GM18526 (cell line): ENCODE data around the gene C1QTNF6.
A peak's percentile ranks its signal among the peaks of the same experiment; 100 is the strongest.

Experiments used
- POLR2A ChIP-seq: IDR thresholded peaks from 3 replicates; pipeline ENCODE4 v1.6.1; 2011; ENCODE audit not compliant: insufficient read length; ENCODE audit errors: extremely low read depth

The C1QTNF6 gene

DNA sequence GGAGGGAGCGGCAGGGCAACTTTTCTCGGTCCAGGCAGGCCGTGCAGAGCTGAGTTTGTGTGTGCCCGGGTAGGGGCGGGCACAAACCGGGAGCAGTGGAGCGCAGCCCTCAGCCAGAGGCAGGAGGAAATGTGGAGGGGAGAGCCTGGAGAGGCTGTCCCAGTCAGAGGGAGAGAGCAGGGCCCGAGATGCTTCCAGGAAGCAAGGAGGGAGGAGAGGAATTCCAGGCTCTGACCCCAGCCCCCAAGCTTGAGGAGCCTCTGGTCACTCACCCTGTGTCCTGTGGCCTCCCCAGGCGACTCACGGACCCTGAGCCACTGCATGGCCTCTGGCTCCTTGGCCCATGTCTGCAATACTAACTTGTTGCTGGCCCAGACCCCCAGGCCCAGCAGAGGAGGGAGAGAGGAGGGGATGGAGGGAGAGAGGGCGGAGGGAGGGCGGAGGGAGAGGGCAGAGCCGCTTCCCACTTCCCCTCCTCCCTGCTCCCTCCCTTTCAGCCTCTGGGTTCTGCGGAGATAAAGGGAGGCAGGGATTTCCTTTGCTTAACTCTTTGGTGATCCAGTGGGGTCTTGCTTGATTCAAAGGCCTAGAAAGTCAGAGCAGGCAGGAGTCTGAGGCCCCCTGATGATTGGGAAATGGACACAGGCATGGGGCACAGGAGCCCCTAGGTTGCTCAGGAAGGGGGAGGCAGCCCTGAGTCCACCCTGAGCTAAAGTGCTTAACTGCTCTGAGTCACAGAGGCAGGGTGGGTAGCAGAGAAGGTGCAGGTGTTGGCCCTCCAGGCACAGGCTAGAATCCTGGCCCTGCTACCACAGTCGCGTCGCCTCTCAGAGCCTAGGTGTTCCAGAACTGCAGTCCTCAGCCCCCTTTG, at the start of gene C1QTNF6:
TSS of gene C1QTNF6 (minus strand) at position 357 of the 871 bp plus-strand sequence. CDS start at position 323, 34 bp downstream.
- TF ChIP-seq POLR2A: no peak

DNA sequence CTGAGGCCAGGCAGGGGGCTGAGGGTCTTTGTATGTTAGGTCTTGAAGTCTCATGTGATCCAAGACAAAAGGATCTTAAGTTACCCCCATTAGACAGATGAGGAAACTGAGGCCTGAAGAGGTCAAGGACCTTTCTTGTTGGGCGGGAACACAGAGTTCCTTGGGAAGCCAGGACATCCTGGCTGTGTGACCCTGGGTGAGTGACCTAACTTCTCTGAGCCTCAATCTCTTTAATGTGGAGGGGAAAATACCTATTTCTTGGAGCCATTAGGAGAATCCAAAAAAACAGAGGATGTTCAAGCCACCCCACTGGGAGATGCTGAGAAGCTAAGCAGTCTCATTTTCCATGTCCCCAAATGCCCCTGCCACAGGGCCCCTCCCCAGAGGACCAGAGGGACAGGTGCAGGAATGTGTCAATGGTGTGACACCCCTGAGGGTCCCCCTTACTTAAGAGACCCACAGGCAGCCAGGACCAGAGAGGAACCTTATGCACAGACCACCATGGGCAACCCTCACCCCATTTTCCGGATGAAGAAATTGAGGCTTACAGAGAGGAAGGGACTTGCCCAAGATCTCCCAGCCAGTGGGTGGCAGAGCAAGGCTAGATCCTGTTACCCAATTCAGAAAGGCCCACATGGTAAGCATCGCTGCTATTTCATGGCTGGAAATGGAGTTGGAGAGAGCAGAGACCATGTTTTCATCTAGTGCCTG, 48.0 kb upstream of the C1QTNF6 start:
- no peak for TF ChIP-seq POLR2A

DNA sequence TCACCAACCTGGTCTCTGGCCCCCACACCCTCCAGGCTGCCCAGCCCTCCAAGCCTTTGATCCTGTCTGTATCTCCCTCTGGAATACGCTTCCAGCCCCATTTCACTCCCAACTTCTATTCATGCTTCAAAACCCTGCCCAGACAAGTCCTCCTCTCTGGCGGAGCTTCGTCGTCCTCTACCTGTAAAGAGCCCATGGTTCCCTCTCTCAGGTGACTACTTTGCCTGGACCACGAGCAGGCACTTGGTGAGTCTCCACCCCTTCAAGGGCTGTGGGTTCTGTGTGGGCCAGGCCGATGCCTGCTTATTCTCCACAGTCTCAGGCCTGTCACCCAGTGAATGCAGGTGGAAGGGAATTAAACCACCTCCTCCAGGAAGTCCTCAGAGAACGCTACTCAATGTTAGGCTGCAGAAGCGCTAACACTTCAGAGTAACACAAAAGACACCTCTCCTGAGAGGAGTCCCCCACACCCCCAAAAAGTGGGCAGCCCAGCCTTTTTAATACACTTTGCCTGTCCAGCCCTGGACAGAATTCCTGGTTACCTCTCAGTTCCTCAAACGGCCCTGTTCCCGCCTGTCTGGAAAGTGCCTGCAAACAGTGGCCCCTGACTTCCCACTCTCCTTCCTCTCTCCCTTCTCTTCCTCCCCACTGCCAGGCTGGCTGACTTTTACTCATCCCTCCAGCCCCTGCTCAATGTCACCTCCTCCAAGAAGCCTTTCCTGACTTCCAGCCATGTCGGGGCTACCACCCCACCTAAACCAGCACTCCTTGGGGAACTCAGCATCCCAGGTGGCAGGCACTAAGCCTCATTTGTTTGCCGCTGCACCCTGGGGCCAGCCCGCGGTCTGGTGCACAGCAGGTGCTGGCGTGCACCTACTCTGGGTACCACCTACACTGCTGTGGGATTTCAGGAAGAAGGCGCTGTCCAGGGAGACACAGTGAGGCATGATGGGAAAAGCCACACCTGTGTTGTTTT, 47.0 kb upstream of the C1QTNF6 start:
- no peak for TF ChIP-seq POLR2A

DNA sequence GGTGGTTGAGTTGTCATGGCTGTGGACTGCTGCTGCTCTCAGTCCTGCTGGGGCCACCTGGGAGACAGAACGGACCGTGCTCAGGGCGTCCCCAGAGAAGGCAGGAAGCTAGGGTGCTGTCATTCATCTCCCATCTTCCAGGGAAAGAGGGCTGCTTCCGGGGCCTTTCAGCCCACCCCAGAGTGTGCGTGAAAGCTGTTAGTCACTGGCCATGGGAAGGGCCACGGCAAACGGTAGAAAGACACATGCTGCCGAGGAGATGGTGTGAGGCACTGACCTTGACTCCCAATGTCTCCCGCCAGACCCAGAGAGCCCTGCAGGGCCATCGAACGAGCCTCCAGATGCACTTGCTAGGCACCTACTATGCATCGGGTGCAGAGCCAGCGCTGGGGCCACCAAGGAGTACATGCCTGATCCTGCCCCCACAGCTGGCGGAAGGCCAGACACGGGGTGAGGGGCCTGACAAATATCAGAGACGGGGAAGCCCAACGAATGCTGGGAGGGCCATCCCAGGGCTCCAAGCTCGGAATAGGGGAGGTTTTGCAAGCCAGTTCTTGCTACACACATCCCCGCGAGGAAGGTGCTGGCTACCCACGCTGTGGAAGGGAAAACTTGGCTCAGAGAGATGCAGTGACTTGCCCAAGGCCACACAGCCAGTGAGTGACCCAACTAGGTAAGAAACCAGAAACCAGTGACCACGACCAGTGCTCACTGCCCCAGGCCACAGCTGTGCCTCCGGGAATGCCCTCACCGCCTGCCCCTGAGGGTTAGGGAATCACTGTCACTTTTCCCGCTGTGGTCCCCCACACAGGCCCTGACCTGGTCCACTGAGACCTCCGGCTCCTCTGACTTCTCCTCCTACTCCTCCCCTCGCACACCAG, 45.9 kb upstream of the C1QTNF6 start:
- no peak for TF ChIP-seq POLR2A

DNA sequence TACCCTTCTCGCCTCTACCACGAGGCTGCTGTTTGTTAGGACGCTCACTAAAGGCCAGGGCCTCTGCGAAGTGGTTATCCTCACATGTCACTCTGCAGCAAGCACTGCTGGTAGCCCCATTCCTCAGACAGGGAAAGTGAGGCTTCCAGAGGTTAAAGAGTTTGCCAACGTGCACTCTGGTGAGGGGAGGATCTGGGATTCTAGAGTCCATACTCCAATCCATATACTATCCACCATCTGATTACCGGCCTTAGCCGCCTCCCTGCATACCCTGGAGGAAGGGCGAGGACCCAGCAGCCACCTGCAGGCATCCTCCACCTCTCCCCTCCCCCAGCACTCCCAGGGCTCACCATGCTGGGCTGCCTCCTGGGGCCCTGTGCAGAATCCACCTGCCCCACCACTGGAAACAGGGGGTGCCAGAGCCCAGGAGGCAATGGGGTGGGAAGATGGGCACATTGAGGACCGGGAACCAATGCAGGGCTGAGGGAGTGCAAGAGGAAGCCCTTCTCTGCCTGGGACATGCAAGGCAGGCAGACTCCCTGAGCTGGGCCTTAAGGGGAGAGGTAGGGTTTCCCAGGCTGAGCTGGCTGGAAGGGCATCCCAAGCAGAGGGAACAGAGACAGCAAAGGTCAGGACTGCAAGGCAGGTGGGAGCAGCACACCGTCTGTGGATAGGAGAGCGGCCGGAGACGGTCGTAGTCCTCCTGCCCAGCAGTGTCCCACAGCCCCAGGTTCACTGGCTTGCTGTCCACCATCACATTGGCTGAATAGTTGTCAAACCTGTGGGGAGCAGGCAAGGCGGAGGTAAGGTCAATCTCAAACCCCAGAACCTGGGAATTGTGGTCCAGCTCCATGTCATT, 44.3 kb upstream of the C1QTNF6 start:
- peak; percentile 30 for TF ChIP-seq POLR2A

DNA sequence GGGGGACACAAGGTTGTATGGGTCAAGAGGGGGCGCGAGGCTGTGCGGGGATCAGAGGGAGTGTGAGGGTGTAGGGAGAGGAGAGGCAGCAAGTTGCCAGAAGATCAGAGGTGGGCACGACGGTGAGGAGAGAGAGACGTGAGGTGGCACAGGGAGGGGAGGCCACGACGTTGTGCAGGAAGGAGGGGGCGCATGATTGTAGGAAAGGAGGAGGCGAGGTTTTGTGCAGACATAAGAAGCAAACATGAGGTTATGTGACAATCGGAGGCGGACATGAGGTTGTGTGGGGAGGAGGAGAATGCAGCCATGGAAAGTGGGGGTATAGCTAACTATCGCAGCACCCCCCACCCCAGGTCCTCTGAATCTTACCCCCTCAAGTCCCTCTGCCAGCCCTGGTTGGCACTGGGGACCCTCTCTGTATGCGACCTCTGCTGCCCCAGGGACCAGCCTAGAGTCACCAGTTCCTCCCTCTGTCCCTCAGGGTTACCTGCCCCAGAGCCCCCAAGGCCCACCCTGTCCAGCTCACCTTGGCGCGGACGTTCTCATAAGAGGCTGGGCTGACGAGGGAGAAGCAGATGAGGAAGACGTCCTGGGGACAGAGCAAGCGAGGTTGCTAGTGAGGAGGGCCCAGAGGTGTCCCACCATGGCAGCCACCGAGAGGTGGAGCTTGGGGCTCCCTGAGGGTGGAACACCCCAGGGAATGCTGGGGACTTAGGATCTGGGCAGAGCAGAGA, 43.5 kb upstream of the C1QTNF6 start:
- no peak for TF ChIP-seq POLR2A

DNA sequence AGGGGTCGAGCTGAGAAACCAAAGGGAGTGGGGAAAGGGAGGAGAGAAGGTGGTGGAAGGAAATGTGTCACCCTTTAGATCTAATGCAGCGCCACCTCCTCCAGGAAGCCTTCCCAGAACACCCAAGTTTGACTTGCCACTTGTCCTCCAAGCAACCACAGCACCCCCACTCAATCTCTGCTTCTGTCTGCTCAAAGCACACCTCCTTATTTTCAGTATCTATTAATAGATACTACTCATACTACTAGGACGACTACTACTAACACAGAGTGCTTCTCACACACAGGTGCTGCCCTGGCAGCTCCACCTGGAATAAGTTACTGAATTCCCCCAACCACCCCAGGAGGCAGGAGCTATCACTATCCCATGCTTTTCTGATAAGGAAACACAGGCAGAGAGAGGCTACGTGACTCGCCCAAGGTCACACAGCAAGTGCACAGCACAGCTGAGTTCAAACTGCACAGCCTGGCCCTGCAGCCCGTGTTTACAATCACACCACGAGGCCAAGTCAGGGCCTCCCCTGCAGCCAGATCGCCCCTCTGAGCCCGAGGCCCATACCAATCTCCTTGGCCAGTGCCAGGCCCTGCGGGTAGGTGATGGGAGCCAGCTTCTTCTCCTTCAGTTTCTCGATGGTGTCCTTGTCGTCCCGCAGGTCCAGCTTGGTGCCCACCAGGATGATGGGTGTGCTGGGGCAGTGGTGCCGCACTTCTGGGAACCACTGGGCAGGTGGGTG, 42.8 kb upstream of the C1QTNF6 start:
- no peak for TF ChIP-seq POLR2A

DNA sequence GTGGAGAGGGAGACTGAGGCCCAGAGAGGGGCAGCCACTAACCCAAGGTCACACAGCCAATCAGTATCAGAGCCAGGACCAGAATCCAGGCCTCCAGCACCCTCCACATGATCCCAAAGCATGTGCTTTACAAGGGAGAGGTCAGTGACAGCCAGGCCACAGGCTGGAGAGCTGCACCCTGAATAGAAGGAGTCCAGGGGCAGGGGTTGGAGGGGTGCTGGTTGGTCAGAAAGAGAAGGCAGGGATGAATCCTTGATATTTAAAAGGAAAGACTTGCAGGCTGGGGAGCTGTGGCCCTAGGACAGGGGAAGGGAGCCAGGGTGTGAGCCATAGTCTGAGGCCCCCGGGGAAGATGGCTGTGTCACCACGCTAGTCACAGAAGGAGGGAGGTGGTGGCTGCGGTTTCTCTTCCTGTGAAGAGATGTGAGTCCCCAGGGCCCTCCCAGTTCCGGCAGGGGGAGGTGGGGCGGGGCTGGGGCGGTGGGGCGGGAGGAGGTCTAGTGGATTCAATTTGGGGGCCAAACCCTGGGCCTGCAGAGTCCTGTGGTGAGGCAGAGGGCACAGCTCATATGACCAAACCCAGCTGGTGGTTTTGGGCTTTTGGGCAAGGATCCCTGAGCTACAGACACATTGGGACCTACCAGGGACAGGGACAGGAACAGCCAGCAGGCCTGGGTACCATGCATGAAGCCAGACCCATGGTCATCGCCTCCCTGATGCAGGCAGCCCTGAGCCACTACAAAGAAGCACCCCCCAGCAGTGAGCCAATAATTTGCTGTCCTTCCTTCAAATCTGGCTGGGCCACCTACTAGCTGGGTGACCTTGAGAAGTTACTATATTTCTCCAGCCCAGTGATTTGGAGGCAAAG, 42.0 kb upstream of the C1QTNF6 start:
- TF ChIP-seq POLR2A: peak; percentile 28

DNA sequence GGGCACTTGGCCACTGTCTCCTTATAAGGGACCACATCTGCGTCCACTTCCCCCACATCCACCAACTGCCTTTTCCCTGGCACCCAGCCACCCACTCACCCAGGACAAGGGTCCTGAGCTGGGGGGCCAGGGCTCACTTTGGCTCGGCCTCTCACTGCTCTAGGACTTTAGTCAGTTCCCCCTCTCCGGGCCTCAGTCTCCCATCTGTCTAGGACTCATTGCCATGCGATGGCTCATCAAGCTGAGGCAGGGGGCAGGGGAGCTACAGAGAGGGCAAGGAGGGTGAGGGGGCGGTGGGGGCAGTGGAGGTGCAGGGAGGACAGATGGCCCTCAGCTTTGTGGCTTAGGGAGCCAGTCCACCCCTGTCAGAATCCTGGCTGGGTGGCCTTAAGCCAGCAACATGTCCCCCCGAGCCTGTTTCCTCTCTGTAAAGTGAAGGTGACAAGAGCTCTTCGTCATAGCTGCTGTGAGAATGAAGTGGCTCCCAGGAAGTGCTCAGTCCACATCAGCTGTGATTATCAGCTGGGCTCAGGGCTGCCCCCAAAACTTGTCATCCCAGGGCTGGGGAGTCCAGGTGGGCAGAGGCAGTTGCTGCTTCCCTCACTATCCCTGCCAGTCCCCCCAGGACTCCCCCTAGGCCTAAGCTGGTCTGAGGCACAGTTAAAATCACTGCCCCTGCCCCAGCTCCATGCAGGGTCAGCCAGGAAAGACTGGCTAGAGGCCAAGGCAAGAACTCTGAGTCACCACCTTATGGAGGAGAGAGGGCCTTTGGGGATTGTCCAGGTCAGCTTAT, 41.2 kb upstream of the C1QTNF6 start:
- TF ChIP-seq POLR2A: peak; percentile 1
